Stimulated activated CD4-positive, alpha-beta T cell treated with anti-CD3 and anti-CD28 coated beads, Interleukin-15, amount 100 ng/mL, for 48 hours (primary cell): Measurements from ENCODE around the gene EXOC7.

ENCODE experiments used
- DNase-seq, 2 donors: peaks; one replicate each; pipeline ENCODE4 v3.0.0-alpha.2; 2020; ENCODE audit warnings: low read depth in 2 of 2

The EXOC7 gene

GRCh38 chr17:76120658-76121008 lies 17.0 kb upstream of the EXOC7 start:
- no peak for DNase-seq

DNA sequence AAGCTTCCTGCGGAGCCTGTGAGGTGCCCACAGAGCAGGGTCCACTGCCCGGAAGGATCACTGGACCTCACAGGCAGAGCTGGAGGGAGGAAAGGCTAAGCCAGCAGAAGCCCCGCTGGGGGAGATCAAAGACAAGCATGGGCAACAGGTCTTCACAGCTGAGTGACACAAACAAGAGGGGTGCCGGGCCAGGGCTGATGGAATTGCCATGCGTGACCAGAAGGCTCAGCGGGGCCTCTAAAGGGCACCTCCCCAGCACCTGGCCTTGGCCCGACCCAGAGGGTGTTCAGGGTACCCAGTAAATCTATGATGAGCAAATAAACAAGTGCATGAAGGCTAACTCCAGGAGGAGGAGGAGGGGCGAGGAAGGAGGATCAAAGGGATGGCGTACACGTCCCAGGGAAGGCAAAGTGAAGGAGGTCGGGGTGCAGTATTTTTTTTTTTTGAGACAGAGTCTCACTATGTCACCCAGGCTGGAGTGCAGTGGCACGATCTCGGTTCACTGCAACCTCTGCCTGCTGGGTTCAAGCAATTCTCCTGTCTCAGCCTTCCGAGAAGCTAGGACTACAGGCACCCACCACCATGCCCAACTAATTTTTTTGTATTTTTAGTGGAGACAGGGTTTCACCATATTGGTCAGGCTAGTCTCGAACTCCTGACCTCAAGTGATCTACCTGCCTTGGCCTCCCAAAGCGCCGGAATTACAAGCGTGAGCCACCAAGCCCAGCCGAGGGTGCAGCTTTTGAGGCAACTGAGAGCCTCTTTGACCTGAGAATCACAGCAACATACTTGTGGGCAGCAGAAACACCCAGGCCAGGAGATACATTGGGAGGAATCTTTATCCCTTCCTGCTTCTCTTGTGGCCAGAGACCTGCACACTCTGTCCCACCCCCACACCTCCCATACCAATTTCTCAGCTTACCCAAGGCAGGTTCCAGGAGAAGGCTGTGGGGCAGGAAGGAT lies 16.1 kb upstream of the EXOC7 start:
- no peak for DNase-seq

DNA sequence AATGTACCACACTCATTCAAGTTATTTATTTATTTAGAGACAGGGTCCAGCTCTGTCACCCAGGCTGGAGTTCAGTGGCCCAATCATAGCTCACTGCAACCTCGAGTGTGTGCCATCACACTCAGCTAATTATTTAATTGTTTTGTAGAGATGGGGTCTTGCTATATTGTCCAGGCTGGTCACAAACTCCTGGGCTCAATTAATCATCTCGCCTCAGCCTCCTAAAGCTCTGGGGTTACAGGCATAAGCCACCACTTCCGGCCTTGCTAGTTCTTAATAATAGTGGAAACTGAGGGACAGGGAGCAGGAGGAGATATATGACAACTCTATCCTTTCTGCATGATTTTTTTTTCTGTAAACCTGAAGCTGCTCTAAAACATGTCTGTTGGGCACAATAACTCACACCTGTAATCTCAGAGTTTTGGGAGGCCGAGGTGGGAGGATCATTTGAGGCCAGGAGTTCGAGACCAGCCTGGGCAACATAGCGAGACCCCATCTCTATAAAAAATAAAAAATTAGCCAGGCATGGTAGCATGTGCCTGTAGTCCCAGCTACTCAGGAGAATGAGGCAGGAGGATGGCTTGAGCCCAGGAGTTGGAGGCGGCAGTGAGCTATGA lies 11.7 kb upstream of the EXOC7 start:
- no peak for DNase-seq

DNA sequence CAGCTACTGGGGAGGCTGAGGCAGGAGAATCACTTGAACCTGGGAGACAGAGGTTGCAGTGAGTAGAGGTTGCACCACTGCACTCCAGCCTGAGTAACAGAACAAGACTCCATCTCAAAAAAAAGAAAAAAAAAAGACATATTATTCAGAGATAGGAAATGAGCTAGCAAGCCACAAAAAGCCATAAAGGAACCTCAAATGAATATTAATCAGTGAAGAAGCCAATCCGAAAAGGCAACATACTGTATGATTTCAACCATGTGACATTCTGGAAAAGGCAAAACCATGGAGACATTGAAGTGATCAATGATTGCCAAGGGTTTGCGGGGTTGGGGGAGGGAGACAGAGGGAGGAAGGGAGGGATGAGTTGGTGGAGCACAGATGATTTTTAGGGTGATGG lies 8.4 kb upstream of the EXOC7 start:
- DNase-seq = no peak

DNA sequence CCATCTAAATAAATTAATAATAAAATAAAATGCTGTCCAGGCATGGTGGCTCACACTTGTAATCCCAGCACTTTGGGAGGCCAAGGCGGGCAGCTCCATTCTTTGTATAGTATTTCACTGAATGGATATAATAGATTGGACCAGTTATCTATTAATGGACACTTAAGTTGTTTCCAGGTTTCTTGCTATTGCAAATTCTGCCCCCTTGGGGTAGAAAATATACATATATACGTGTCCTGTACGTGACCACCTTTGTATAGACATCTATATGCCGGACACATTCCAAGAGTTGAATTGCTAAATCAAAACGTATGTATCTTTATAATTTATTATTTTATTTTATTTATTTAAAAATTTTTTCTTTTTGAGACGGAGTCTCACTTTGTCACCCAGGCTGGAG lies 3.9 kb upstream of the EXOC7 start:
- no peak for DNase-seq

- no peak for DNase-seq
Measured at GRCh38 chr17:76106703-76107102, 3.1 kb upstream of the EXOC7 start.

GRCh38 chr17:76104896-76105231 lies 1.3 kb upstream of the EXOC7 start:
- DNase-seq = no peak

DNA sequence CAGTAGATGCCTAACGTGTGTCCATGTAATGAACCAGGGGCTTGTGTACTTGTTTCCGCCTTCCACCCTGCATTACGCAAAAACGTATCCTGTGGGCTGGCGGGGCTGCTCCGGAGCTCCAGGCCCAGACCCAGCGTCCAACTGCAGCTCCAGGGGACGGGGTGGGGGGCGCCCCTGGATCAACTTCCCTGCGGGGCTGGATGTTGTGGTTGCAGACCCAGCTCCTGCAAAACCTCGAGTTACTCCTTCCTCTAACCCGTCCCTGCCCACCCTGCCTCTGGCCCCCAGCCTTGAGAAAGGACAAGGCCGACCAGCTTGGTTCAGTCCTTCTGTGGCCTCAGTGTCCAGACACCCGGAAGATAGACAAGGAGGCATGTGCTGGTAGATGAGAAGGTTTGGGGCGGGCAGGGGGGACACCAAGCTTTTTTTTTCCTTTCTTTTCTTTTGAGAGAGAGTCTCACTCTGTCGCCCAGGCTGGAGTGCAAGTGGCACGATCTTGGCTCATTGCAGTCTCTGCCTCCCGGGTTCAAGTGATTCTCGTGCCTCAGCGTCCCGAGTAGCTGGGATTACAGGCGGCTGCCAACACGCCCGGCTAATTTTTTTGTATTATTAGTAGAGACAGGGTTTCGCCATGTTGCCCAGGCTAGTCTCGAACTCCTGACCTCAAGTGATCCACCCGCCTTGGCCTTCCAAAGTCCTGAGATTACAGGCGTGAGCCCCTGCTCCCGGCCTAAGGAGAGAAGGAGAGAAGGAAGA lies 731 bp upstream of the EXOC7 start:
- no peak for DNase-seq

DNA sequence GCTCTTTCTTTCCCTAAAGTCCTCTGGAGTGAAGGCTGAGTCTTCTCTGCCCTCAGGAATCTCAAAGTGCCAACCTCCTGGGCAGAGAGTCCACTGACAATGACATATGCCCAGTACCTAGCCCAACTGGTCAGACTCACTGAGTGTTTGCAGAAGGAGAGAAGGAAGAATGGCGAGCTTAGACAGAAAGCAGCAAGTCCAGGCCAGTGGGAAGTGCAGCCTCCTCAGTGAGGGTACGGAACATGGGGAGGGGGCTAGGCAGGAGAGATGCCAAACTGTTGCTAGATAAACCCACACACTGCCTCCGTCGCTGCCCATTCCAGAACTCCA lies 678 bp downstream of the EXOC7 start:
- no peak for DNase-seq

- DNase-seq = no peak
Measured at GRCh38 chr17:76097716-76098295, 5.8 kb downstream of the EXOC7 start.

DNA sequence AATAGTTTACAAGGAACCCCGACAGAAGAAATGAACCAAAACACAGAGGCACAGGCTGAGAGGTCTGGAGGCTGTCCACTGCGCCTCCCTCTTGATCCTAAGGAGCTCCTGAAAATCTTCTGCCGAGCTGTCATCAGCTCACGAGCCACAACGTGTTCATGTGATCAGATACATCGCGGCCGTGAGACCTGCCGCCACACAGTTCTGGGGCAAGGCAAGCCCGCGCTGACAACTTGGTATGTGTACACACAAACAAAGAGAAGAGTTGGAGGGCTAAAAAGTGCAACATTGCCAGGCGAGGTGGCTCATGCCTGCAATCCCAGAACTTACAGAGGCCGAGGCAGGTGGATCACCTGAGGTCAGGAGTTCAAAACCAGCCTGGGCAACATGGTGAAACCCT lies 7.6 kb downstream of the EXOC7 start:
- no peak for DNase-seq

- DNase-seq = no peak
Measured at GRCh38 chr17:76094046-76094445, 9.5 kb downstream of the EXOC7 start.

DNA sequence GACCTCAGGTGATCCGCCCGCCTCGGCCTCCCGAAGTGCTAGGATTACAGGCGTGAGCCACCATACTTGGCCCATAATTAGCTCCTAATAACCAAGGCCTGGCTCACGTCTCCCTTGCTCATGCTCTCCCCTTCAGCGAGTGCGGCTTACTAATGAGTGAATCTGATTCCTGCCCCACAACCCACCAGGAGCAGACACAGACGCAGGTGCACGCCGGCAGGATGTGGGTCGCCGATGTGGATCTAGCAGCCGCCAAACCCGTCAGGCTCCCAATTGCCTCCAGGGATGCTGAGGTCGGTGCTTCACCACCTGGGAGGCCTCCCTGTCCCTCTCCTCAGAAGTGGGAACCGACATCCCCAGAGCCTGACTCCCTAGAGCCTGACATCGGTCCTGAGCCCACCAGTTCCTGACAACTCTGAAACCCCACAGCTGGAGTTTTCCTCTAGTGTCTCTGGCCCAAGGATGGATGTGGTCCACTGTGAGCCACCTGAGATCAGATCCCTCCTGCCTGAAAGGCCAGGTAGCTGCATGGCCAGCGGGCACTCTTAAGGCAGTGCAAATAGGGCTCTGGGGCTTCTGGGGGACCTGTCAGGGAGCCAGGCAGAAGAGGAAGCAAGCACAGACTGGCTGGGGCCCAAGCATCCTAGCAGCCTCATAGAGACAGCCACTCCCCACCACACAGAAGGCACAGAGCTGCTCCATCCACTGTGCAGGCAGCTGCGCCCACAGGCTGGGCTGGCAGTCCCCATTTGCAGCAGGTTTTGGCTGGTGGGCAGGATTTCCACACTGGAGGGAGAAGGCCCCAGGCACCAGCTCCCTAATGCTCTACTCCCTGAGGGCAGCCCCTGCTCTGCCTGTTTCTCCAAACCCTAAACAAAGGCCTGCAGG lies 10.8 kb downstream of the EXOC7 start:
- DNase-seq = no peak

DNA sequence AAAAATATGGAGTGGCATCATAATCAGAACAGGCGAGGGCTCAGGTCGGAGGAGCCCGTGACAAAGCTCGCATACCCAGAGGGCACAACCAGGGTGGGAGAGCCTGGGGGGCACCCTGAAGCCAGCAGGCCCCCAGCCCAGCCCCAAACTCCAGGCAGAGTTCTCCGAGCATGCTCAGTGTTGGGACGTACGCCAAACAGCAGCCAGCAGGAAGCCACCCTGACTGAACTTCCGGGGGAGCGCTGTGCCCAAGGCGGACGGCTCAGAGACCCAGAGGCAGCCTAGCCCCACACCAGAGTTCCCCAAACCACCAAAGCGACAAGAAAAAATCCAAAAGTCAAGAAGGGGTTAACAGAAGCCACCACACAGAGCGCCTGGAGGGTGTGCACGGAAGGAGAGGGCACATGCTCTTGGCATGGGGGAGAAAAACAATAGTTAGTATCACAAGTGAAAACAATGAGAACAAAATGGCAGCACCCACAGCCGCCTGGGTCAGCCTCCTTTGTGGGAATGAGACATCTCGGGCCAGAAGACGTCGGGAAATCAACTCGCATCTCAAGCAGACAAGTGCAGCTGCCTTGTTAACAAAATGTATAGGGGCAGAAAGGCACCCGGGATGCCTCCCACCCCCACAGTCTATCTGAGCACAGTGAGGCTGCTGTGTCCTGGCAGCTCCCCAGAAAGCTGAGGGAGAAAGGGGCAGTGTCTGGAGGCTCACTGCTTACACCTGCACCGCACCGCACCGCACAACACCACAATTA lies 11.9 kb downstream of the EXOC7 start:
- no peak for DNase-seq

GRCh38 chr17:76090517-76091129 lies 13.0 kb downstream of the EXOC7 start:
- DNase-seq = no peak

GRCh38 chr17:76089680-76090516 lies 13.7 kb downstream of the EXOC7 start:
- DNase-seq = no peak

DNA sequence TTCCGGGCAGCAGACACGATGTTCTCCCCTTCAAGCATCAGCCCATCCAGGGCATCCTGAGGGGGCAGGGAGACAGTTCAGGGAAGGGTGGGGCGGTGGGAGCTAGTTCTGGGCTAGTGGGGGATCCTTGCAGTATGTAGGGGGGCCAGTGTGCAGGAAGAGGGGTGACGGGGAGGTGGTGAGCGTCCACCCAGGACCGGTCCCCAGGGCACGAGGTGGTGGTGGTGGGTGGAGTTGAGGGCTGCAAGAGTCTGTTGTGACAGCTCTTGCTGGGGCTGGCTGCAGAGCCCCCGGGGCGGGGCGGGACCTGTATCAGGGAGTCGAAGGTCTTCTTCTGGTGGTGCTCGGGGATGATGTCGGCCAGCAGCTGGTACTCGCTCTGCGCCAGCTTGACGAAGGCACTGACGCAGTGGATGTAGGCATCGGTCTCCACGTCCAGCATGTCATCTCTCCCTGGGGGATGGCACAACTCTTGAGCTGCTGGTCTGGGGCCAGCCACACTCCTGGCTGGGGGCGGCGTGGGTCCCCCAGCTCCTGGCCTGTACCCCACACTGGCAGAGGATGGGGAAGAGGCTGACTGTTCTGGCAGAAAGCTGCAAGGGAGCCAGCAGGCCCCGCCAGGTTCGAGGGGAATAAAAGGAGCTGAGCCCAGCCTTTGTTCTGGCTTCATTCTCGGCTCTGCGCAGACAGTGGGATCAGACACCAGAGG lies 14.6 kb downstream of the EXOC7 start:
- no peak for DNase-seq

GRCh38 chr17:76088041-76088867 lies 15.3 kb downstream of the EXOC7 start:
- DNase-seq = no peak
